ENCODE results near the gene LAMB1.

DNA sequence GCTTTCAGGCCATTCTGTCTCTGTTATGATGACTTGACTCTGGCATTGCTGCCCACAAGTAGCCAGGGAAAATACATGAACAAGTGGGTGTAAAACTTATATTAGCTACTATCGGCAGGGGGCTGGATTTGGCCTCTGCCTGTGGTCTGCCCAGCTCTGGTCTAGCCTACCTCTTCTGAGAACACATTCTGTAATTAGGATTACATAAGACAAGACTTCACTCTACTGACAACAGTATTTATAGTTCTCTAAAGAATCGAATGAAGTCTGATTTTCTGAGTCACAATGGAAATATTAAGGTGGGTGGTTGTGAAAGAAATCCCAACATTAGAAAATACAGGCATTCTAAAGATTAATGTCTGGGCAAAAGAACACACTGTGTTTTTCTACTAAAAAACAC is 56.5 kb downstream of the LAMB1 start:
- no peak for TF ChIP-seq TAF1 (IDR thresholded peaks at IDR 0.05; ENCODE audit: low read depth, low read length)
- no peak for TF ChIP-seq POLR2A (IDR thresholded peaks at IDR 0.05; ENCODE audit: low read depth, low read length)
- TF ChIP-seq POLR2AphosphoS5 (IDR thresholded peaks at IDR 0.05; ENCODE audit: low read depth, low read length) = no peak
- no peak for TF ChIP-seq SPI1 (IDR thresholded peaks at IDR 0.05; ENCODE audit: low read depth, low read length)
- no peak for TF ChIP-seq POU2F2 (IDR thresholded peaks at IDR 0.05; ENCODE audit: low read depth, low read length)
